Lower leg skin (tissue), 4 donors: Measurements from ENCODE around the gene ZNF341. TPM values are rescaled to one million over a fixed set of nuclear protein-coding genes. Genes with fewer than 3 reads are reported as not detected.
"Not testable (repeated sequence)": the region's sequence is repeated elsewhere in the genome, so short reads cannot be mapped to it uniquely, and the experiment has no call there.

Experiments
- DNase-seq, 2 donors: peaks; one replicate each; pipeline ENCODE4 v3.0.0-alpha.2; 2019; ENCODE audit warnings: low spot score in 2 of 2
- H3K4me3 ChIP-seq: fragments of 200-600 bp; sonication (generic); 2 replicates; pipeline ENCODE4 v1.5.1; 2017; ENCODE audit warnings: mild to moderate bottlenecking, low read depth; ENCODE audit not compliant: poor library complexity, severe bottlenecking
- CTCF ChIP-seq, 3 donors: fragments of 450-650 bp; IDR thresholded peaks; one replicate each; pipeline ENCODE4 v1.5.1; 2016; ENCODE audit warnings: antibody characterized with exemption in 3 of 3, mild to moderate bottlenecking in 3 of 3, moderate library complexity in 2 of 3
- POLR2A ChIP-seq, 2 donors: fragments of 450-650 bp; IDR thresholded peaks; one replicate each; pipeline ENCODE4 v1.6.1; 2016 to 2017; ENCODE audit warnings: antibody characterized with exemption in 2 of 2, mild to moderate bottlenecking in 1 of 2, moderate library complexity in 1 of 2
- WGBS, 2 donors: methylation state at CpG; one replicate each; pipeline ENCODE4 v1.1.5; 2018; 5-methylcytosine and 5-hydroxymethylcytosine counted together
- intact Hi-C: fragments of 100-400 bp; cut with DNase I; formaldehyde crosslinking; loops from one replicate; pipeline ENCODE4 v1.15.0; 2023; ENCODE audit warnings: low total_unique reads
- total RNA-seq, 4 donors: library from RNA; depleted of rRNA; stranded (reverse); fragments of >200 nt; gene quantifications; one replicate each; pipeline ENCODE4 v1.1.0, GENCODE V29; 2016

Gene ZNF341
- total RNA-seq, 4 donors from 2014 or later = 3.5 to 5.4 (median 4.2) TPM

- intact Hi-C loops = no loop called here
- H3K4me3 ChIP-seq = no peak overlapping the region
- no peak for DNase-seq
- 74 to 84% methylated on average over 5 of the region's 5 CpGs for WGBS, 2 donors
- TF ChIP-seq POLR2A (IDR thresholded peaks at IDR 0.05) = no peak
Observed at GRCh38 chr20:33693289-33693688, 38.5 kb upstream of the ZNF341 start.

GRCh38 chr20:33693741-33694638, 37.8 kb upstream of the ZNF341 start:
- 46 to 60% methylated on average over 16 to 17 of the region's 17 CpGs for WGBS, 2 donors
- no peak overlapping the region for H3K4me3 ChIP-seq
- DNase-seq = peak in 1 of 2 donors; percentile 94
- no peak for TF ChIP-seq POLR2A (IDR thresholded peaks at IDR 0.05)
- TF ChIP-seq CTCF (IDR thresholded peaks at IDR 0.05) = no peak
- intact Hi-C loops = no loop called here

- WGBS, 2 donors = 31 to 63% methylated on average over 6 of the region's 6 CpGs
- intact Hi-C loops = no loop called here
Observed at GRCh38 chr20:33694639-33695012, 37.2 kb upstream of the ZNF341 start.

GRCh38 chr20:33696448-33696847, 35.3 kb upstream of the ZNF341 start:
- 60 to 62% methylated on average over 4 of the region's 4 CpGs for WGBS, 2 donors
- TF ChIP-seq POLR2A (IDR thresholded peaks at IDR 0.05) (no peak), CTCF (IDR thresholded peaks at IDR 0.05) (no peak)
- intact Hi-C loops = no loop called here
- DNase-seq = no peak
- no peak overlapping the region for H3K4me3 ChIP-seq

More at GRCh38 chr20:33694639-33695012, 37.2 kb upstream of the ZNF341 start:
- no peak for TF ChIP-seq POLR2A (IDR thresholded peaks at IDR 0.05)
- TF ChIP-seq CTCF (IDR thresholded peaks at IDR 0.05) = no peak
- no peak overlapping the region for H3K4me3 ChIP-seq
- no peak for DNase-seq

- peak; percentile 67 to 95 for DNase-seq
- H3K4me3 ChIP-seq = no peak overlapping the region
- TF ChIP-seq CTCF (IDR thresholded peaks at IDR 0.05) (no peak), POLR2A (IDR thresholded peaks at IDR 0.05) (no peak)
- WGBS, 2 donors = 54 to 63% methylated on average over 8 of the region's 8 CpGs
- intact Hi-C loops = no loop called here
Observed at GRCh38 chr20:33697129-33697528, 34.7 kb upstream of the ZNF341 start.

- H3K4me3 ChIP-seq, intact Hi-C loops, DNase-seq: not testable (repeated sequence)
- 92 to 94% methylated on average over 6 to 7 of the region's 27 CpGs for WGBS, 2 donors
Observed at GRCh38 chr20:33698966-33699365, 32.8 kb upstream of the ZNF341 start.

GRCh38 chr20:33700696-33701441, 30.9 kb upstream of the ZNF341 start:
- WGBS, 2 donors = 95 to 96% methylated on average over 13 to 37 of the region's 45 CpGs
- H3K4me3 ChIP-seq, intact Hi-C loops, DNase-seq: not testable (repeated sequence)
